ENCODE measurements around the gene SMYD3. TPM values are rescaled to one million over a fixed set of nuclear protein-coding genes. Genes with fewer than 3 reads are reported as not detected.
A peak's percentile ranks its signal among the peaks of the same experiment; 100 is the strongest.

Gene SMYD3
- total and polyA plus RNA-seq, 9 donors: 8.0 to 13.9 (median 9.6) TPM

DNA sequence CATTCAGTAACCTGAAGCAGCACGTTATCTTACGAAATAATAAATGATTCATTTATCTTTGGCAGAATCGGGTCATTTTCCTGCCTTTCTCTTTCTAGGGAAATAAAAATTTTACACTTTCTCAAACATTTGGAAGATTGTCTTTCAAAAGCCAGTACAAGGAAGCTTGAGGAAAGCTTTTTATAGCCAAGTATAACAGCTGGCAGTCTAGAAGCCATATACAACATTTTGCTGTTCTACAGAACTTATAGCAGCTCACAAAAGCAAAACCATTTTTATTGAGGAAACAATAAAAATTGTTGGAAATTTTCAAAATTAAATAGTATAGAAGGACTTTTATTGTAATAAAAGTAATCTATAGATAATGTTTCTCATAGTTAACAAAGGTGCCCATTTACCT, 448.6 kb downstream of the SMYD3 start:
- no CpG with 5 or more reads among the region's 3 CpGs for WGBS (ENCODE audit: insufficient coverage)

DNA sequence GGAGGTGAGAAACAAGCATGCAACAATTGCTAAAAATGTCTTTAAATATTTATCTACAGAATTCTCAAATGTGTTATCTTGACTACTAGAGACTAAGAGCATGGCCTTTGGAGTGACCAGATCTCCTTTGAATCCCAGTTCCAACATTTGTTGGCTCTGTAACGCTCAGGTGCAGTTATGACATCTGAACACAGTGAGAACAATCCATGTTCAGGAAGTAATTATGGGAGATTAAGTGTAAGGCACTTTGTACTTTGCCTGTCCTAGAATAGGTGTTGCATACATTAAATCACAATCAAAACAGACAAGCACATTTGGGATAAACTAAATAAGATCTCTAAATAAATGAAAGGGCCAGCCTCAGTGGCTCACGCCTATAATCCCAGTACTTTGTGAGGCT, 454.5 kb downstream of the SMYD3 start:
- WGBS (ENCODE audit: insufficient coverage): no CpG with 5 or more reads among the region's 2 CpGs

More for the DNA sequence above, 448.6 kb downstream of the SMYD3 start:
- H3K9me3 ChIP-seq (replicated peaks; ENCODE audit: control insufficient read depth, low read depth, low read length): no peaks in the 10 kb centered on the region
- H3K4me3 ChIP-seq (ENCODE audit: low read length): no peak overlapping the region
- H3K4me1 ChIP-seq (ENCODE audit: control insufficient read depth, insufficient read depth, low read length): no peaks in the 10 kb centered on the region
- H3K36me3 ChIP-seq (ENCODE audit: control insufficient read depth, insufficient read depth, low read length): no peaks in the 10 kb centered on the region
- H3K27me3 ChIP-seq (ENCODE audit: control insufficient read depth, insufficient read depth, low read length): no peaks in the 10 kb centered on the region
- no peak for DNase-seq
- no peak overlapping the region for H3K27ac ChIP-seq (ENCODE audit: low read length)

DNA sequence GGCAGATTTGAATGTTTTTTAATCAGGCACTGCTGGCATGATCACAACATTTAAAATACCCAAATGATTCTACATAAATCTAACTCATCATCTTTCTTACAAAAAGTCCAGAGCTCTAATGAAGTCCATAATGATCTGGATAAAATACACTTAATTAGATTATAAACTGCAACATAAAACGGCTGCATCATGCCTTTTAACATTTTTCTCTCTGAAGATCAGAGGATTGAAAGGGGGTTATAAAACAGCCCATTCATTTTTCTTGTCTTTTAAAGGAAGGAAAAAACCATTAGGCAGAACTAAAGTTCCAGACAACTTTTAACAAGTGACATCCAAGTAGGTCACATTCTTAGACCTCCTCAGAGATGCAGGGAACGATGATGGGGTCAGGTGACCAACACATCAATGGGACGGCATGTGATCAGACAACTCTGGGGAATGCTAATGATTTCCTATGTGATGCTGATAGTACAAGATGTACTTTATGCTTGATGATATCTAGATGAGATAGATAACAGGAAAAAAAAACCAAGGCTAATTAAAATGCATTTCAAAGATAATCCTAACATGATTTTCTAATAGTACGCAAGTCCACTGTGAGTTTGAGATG, 455.1 kb downstream of the SMYD3 start:
- WGBS (ENCODE audit: insufficient coverage): no CpG with 5 or more reads among the region's 4 CpGs
- H3K4me3 ChIP-seq (ENCODE audit: low read length): no peak overlapping the region
- H3K36me3 ChIP-seq (ENCODE audit: control insufficient read depth, insufficient read depth, low read length): no peaks in the 10 kb centered on the region
- DNase-seq: no peak
- no peak overlapping the region for H3K27ac ChIP-seq (ENCODE audit: low read length)
- H3K9me3 ChIP-seq (replicated peaks; ENCODE audit: control insufficient read depth, low read depth, low read length): no peaks in the 10 kb centered on the region
- H3K27me3 ChIP-seq (ENCODE audit: control insufficient read depth, insufficient read depth, low read length): no peaks in the 10 kb centered on the region
- H3K4me1 ChIP-seq (ENCODE audit: control insufficient read depth, insufficient read depth, low read length): no peaks in the 10 kb centered on the region

More for the DNA sequence above, 454.5 kb downstream of the SMYD3 start:
- Histone ChIP-seq H3K27me3 (ENCODE audit: control insufficient read depth, insufficient read depth, low read length) (no peaks in the 10 kb centered on the region), H3K36me3 (ENCODE audit: control insufficient read depth, insufficient read depth, low read length) (no peaks in the 10 kb centered on the region), H3K9me3 (replicated peaks; ENCODE audit: control insufficient read depth, low read depth, low read length) (no peaks in the 10 kb centered on the region), H3K4me1 (ENCODE audit: control insufficient read depth, insufficient read depth, low read length) (no peaks in the 10 kb centered on the region), H3K27ac (ENCODE audit: low read length) (no peak overlapping the region), H3K4me3 (ENCODE audit: low read length) (no peak overlapping the region)
- no peak for DNase-seq

DNA sequence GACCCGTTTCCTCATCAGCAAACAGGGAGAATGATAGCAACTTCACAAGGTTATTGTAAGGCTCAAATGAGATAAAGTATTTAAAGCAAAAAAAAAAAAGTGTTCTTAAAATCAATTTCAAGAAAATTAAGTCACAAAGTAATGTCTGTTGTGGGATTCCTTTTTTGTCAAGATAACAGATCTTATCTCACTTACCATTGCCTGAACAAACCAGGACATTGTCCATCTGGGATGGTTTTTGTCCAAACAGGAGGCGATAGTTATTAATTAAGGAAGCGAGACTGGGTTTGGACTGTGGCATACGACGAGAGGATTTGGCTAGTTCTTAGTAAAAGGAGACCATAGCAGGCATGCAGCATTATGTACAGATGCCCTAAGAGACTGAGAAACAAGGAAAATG, 458.4 kb downstream of the SMYD3 start:
- H3K9me3 ChIP-seq (replicated peaks; ENCODE audit: control insufficient read depth, low read depth, low read length): no peaks in the 10 kb centered on the region
- WGBS (ENCODE audit: insufficient coverage): 87% methylated on average over 4 of the region's 5 CpGs
- no peaks in the 10 kb centered on the region for H3K4me1 ChIP-seq (ENCODE audit: control insufficient read depth, insufficient read depth, low read length)
- H3K4me3 ChIP-seq (ENCODE audit: low read length): no peak overlapping the region
- DNase-seq: no peak
- no peaks in the 10 kb centered on the region for H3K27me3 ChIP-seq (ENCODE audit: control insufficient read depth, insufficient read depth, low read length)
- H3K27ac ChIP-seq (ENCODE audit: low read length): no peak overlapping the region
- no peaks in the 10 kb centered on the region for H3K36me3 ChIP-seq (ENCODE audit: control insufficient read depth, insufficient read depth, low read length)

DNA sequence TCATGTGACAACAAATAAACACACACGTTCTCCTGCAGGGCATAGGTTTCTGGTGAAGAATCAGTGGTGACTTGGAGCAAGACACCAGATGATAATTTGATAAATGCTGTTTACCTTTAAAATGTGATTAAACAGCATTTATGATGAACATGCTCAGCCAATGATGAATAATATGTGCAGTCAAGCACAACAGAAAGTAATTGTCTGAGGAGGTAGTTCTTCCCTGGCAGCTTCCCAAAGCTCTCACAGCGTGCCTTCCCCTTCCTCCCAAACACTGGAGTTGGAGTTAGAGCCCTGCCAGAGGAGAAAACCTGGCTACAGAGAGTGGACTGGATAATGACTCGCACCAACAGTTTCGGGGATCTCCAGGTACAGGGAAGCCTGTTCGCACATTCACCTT, 463.5 kb downstream of the SMYD3 start:
- DNase-seq: no peak
- 73% methylated on average over 3 of the region's 5 CpGs for WGBS (ENCODE audit: insufficient coverage)
- no peaks in the 10 kb centered on the region for H3K36me3 ChIP-seq (ENCODE audit: control insufficient read depth, insufficient read depth, low read length)

DNA sequence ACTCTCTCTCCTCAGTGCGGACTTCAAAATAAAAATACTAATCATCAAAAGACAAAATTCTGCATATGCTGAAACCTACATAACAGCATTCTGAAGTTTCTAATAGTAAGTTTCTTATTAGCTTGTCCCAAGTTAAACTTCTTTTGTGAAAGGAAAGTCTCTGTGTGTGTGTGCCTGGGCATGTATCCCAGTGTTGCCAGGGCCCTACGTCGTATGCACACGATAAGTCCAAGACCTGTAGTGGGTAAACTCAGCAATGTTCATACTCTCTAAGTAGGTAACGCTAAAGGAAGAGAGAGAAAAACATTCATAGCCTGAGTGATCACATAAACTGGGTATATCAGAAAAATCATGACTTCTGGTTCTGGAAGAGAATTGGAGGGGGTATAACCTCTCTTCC, 465.7 kb downstream of the SMYD3 start:
- Histone ChIP-seq H3K4me3 (ENCODE audit: low read length) (no peak overlapping the region), H3K27me3 (ENCODE audit: control insufficient read depth, insufficient read depth, low read length) (no peaks in the 10 kb centered on the region), H3K4me1 (ENCODE audit: control insufficient read depth, insufficient read depth, low read length) (no peaks in the 10 kb centered on the region), H3K36me3 (ENCODE audit: control insufficient read depth, insufficient read depth, low read length) (no peaks in the 10 kb centered on the region), H3K27ac (ENCODE audit: low read length) (no peak overlapping the region), H3K9me3 (replicated peaks; ENCODE audit: control insufficient read depth, low read depth, low read length) (no peaks in the 10 kb centered on the region)
- DNase-seq: no peak
- 75% methylated on average over 2 of the region's 5 CpGs for WGBS (ENCODE audit: insufficient coverage)

More for the DNA sequence above, 463.5 kb downstream of the SMYD3 start:
- no peak overlapping the region for H3K27ac ChIP-seq (ENCODE audit: low read length)
- H3K9me3 ChIP-seq (replicated peaks; ENCODE audit: control insufficient read depth, low read depth, low read length): no peaks in the 10 kb centered on the region
- no peaks in the 10 kb centered on the region for H3K27me3 ChIP-seq (ENCODE audit: control insufficient read depth, insufficient read depth, low read length)
- no peak overlapping the region for H3K4me3 ChIP-seq (ENCODE audit: low read length)
- H3K4me1 ChIP-seq (ENCODE audit: control insufficient read depth, insufficient read depth, low read length): no peaks in the 10 kb centered on the region

DNA sequence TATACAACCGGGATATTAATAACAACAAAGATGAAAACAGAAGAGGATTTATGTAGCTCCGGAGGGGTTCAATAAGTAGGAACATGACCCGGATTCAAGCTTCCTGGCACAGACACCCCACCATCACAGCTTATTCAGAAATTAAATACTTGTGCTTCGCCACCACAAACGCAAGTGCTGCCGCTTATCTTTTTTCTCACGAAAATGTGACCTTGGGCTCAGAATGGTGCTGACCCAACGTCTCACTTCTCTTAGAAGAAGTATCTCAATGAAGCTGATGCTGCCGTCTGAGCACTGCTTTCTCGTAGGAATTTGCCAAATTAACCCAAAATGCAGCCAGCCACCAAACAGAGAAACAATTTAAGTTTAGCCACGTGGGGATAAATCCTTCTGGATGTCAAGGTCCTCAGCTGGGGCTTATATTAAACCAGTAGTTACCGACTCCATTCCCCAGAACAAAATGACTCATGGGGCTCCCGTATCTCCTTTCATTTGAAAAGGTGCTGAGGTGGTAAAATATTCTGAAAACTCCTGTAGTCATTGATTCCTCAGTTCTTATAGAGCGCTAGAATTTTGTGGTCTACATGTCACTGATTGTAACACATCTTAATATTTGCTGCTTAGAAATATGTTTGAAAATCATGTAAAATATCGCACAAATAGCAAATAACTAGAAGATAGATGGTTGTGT, 466.7 kb downstream of the SMYD3 start:
- Histone ChIP-seq H3K9me3 (replicated peaks; ENCODE audit: control insufficient read depth, low read depth, low read length) (no peaks in the 10 kb centered on the region), H3K36me3 (ENCODE audit: control insufficient read depth, insufficient read depth, low read length) (no peaks in the 10 kb centered on the region), H3K4me3 (ENCODE audit: low read length) (no peak overlapping the region), H3K27ac (ENCODE audit: low read length) (no peak overlapping the region), H3K27me3 (ENCODE audit: control insufficient read depth, insufficient read depth, low read length) (no peaks in the 10 kb centered on the region), H3K4me1 (ENCODE audit: control insufficient read depth, insufficient read depth, low read length) (no peaks in the 10 kb centered on the region)
- no peak for DNase-seq
- WGBS (ENCODE audit: insufficient coverage): 72% methylated on average over 7 of the region's 15 CpGs

DNA sequence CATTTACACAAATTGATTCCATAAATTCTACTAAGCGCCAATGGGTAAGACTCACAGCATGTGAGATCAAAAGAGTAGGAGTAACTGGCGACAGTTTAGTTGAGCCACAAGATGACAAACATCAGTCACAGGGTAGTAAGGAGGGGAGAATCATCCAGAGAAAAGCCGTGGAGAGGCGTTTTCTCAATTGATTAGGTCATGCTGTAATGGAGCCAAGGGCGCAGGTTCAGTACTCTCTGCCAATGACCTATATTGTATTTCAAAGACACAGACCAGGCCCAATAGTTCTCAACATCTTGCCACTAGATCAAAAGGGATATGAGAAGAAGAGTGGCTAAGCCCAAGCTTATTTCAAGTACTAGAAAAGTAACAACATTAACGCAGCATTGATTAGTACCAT, 467.5 kb downstream of the SMYD3 start:
- Histone ChIP-seq H3K27me3 (ENCODE audit: control insufficient read depth, insufficient read depth, low read length) (no peaks in the 10 kb centered on the region), H3K9me3 (replicated peaks; ENCODE audit: control insufficient read depth, low read depth, low read length) (no peaks in the 10 kb centered on the region), H3K4me1 (ENCODE audit: control insufficient read depth, insufficient read depth, low read length) (no peaks in the 10 kb centered on the region), H3K36me3 (ENCODE audit: control insufficient read depth, insufficient read depth, low read length) (no peaks in the 10 kb centered on the region), H3K4me3 (ENCODE audit: low read length) (no peak overlapping the region), H3K27ac (ENCODE audit: low read length) (no peak overlapping the region)
- DNase-seq: peak; percentile 6
- 50% methylated on average over 3 of the region's 6 CpGs for WGBS (ENCODE audit: insufficient coverage)

DNA sequence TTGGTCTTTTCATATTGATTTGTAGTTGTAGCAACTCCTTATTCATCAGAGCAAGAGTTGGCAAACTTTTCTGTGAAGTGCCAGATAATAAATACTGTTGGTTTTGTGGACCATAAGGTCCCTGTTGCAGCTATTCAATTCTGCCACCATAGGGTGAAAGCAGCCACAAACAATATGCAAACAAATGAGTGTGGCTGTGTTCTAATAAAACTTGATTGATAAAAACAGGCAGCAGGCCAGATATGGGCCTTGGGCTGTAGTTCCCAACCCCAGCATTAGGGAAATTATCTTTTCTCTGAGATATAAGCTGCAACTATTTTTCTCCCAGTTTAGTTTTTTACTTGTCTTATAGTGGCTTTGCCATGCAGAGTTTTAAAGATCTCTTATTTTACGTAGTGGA, 469.2 kb downstream of the SMYD3 start:
- no peaks in the 10 kb centered on the region for H3K4me1 ChIP-seq (ENCODE audit: control insufficient read depth, insufficient read depth, low read length)
- no peak overlapping the region for H3K27ac ChIP-seq (ENCODE audit: low read length)
- H3K36me3 ChIP-seq (ENCODE audit: control insufficient read depth, insufficient read depth, low read length): no peaks in the 10 kb centered on the region
- no peaks in the 10 kb centered on the region for H3K27me3 ChIP-seq (ENCODE audit: control insufficient read depth, insufficient read depth, low read length)
- H3K4me3 ChIP-seq (ENCODE audit: low read length): no peak overlapping the region
- no CpG with 5 or more reads among the region's 1 CpG for WGBS (ENCODE audit: insufficient coverage)
- no peaks in the 10 kb centered on the region for H3K9me3 ChIP-seq (replicated peaks; ENCODE audit: control insufficient read depth, low read depth, low read length)
- DNase-seq: no peak

DNA sequence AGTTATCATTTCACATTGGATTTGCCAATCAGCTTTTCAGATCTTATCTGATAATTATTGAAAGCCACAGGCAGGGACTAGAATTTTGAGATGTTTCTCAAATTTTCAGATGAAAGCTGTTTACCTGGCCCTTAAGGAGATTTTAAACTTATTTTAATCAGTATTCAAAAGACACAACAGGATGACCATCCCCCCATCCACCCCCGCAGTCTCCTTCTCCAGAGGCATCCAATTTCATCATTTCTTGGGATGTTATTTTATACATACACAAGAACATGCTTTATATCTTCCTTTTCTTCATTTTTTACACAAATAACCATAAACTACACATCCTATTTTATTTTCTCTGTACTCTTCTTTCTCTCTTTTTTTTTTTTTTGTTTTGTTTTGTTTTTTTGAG, 470.9 kb downstream of the SMYD3 start:
- Histone ChIP-seq H3K4me1 (ENCODE audit: control insufficient read depth, insufficient read depth, low read length) (no peaks in the 10 kb centered on the region), H3K27me3 (ENCODE audit: control insufficient read depth, insufficient read depth, low read length) (no peaks in the 10 kb centered on the region), H3K36me3 (ENCODE audit: control insufficient read depth, insufficient read depth, low read length) (no peaks in the 10 kb centered on the region), H3K4me3 (ENCODE audit: low read length) (no peak overlapping the region), H3K9me3 (replicated peaks; ENCODE audit: control insufficient read depth, low read depth, low read length) (no peaks in the 10 kb centered on the region), H3K27ac (ENCODE audit: low read length) (no peak overlapping the region)
- 100% methylated on average over 1 of the region's 1 CpG for WGBS (ENCODE audit: insufficient coverage)
- DNase-seq: no peak
